Stimulated activated CD8-positive, alpha-beta memory T cell treated with anti-CD3 and anti-CD28 coated beads, Interleukin-7, amount 100 ng/mL, for 1 hour (primary cell): ENCODE data around the gene IDUA.

Source experiments
- DNase-seq, 2 donors: peaks; one replicate each; pipeline ENCODE4 v3.0.0-alpha.2; 2020; ENCODE audit warnings: low read depth in 2 of 2

The IDUA gene

GRCh38 chr4:956531-957230 lies 30.2 kb upstream of the IDUA start:
- no peak for DNase-seq

- no peak for DNase-seq
Measured at GRCh38 chr4:957231-957580, 29.6 kb upstream of the IDUA start.

GRCh38 chr4:957581-958313 lies 29.1 kb upstream of the IDUA start:
- DNase-seq: no peak

GRCh38 chr4:958314-958665 lies 28.6 kb upstream of the IDUA start:
- no peak for DNase-seq

GRCh38 chr4:958696-959337 lies 28.0 kb upstream of the IDUA start:
- no peak for DNase-seq

GRCh38 chr4:959338-960139 lies 27.3 kb upstream of the IDUA start:
- no peak for DNase-seq

- no peak for DNase-seq
Measured at GRCh38 chr4:960140-960635, 26.7 kb upstream of the IDUA start.

GRCh38 chr4:960636-961350 lies 26.1 kb upstream of the IDUA start:
- DNase-seq: no peak

GRCh38 chr4:961351-962230 lies 25.3 kb upstream of the IDUA start:
- no peak for DNase-seq

- no peak for DNase-seq
Measured at GRCh38 chr4:962231-963208, 24.3 kb upstream of the IDUA start.

GRCh38 chr4:963276-964225 lies 23.3 kb upstream of the IDUA start:
- DNase-seq: no peak

GRCh38 chr4:964346-965025 lies 22.4 kb upstream of the IDUA start:
- no peak for DNase-seq

- DNase-seq: no peak
Measured at GRCh38 chr4:965048-965765, 21.6 kb upstream of the IDUA start.

GRCh38 chr4:965766-966134 lies 21.1 kb upstream of the IDUA start:
- no peak for DNase-seq

- no peak for DNase-seq
Measured at GRCh38 chr4:966266-967112, 20.4 kb upstream of the IDUA start.
